Superior temporal gyrus (tissue), 1 donor: ENCODE results near the gene SIRT3.

Experiments used
- DNase-seq: peaks from one replicate; pipeline ENCODE4 v3.0.0-alpha.2; 2016; ENCODE audit errors: extremely low spot score

SIRT3 gene

DNA sequence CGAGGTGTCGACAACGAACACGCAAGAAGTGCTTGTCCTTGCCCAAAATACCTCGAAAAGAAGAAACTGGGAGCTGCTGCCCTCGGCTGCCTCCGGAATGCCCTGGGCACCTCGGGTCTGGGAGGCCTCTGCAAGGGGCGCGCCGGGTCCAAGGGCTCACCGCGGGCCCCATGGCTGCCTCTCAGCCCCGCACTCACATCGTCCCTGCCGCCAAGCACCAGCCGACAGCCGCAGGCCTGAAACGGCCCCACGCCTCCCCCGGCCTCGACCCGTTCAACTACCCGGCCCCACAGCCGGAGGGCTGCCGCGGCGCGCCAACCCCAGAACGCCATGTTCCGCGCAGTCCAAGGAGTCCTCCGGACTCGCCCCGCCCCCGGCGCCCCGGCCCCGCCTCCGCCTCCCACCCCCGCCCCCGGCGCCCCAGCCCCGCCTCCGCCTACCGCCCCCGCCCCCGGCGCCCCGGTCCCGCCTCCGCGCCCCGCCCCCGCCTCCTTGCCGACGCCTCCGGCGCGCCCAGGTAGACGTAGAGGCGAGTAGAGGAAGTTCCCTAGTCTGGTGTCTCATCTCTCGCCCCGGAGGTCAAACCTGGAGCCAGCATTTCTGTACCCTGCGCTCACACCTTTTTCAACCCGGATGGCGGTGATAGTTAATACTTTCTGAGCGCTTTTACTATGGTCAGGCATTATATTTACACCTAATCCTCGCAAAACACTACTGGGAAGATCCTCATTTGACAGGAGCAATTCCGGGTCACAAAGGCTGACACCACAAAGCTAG, at the start of gene SIRT3:
Gene SIRT3 (minus strand): TSS at position 346 of the 777 bp plus-strand sequence. CDS start 14 bp downstream, at position 332.
- DNase-seq = peak; percentile 45

DNA sequence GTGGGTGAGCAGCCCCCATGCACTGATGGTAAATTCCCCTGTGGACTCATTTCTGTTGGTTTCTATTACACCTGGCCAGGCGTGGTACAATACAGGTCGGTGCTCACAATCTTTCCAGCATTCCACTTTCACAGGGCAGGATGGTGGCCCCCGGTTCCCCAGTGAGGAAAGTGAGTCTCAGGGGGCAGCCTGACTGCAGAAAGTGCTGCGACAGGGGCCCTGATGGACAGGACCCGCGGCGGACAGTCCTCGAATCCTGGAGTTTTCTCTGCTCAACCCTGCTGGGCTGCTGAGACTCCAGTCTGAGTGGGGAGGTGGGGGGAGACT, 49.7 kb upstream of the SIRT3 start:
- DNase-seq = no peak

DNA sequence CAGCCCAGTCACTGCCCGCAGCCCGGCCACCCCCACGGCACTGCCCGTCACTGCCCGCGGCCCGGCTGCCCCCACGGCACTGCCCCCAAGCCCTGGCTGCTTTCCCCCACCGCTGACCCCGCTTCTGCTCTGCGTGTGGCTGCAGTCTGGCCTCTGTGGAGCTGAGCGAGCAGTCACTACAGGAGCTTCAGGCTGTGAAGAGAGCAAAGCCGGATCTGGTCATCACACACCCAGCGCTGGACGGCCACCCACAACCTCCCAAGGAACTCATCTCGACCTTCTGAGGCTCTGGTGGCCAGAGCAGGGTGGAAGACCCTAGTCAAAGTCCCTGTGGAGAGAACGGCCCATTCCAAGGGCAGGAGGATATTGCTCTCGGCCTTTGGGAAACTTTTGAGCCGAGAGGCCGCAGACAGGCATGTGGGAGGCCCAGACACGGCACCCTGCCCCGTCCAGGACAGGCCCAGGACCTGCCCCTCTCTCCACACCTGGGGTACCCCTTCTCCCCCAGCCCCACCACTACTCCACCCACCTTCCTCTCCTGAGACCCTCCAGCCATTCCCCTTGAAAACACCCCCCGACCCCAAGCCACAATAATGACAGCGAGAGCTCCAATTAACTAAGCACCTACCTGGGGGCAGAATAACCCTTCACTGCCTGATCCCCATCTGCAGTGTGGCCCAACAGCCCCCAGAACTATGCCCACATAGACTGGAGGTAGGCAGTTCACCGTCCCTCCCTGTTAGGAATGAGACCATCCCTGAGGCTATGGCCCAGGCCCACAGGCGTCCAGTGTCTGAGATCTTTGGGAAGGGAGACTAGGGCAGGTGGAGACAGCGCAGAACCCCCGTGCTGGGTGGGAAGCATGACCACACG, 49.1 kb upstream of the SIRT3 start:
- DNase-seq = no peak

DNA sequence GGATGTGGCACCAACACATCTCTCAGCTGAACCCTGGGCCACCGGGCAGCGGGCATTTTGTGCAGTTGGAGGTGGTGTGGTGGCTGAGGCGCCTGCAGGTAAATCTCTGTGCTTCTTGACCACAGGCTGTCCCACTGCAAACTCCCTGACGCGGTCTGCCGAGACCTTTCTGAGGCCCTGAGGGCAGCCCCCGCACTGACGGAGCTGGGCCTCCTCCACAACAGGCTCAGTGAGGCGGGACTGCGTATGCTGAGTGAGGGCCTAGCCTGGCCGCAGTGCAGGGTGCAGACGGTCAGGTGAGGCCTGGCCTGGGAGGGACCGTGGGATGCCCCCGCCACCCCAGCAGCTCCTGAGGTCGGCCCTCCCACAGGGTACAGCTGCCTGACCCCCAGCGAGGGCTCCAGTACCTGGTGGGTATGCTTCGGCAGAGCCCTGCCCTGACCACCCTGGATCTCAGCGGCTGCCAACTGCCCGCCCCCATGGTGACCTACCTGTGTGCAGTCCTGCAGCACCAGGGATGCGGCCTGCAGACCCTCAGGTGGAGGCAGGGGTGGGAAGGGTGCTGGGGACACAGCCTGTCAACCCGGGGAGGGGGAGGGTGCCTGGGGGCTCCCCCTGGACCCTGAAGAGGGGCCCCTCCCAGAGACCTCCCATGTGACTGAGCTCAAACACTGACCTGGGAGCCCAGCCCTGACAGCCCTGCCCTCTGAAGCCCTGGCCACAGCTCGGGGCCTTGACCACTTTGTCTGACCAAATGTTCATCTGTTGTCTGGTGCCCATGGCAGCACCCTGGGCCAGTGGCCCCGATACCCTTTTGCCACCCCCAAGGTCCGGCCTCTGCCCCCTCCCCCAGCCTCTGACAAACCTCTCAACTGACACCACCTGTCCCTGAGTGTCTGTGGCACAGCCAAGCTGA, 48.2 kb upstream of the SIRT3 start:
- DNase-seq = no peak

DNA sequence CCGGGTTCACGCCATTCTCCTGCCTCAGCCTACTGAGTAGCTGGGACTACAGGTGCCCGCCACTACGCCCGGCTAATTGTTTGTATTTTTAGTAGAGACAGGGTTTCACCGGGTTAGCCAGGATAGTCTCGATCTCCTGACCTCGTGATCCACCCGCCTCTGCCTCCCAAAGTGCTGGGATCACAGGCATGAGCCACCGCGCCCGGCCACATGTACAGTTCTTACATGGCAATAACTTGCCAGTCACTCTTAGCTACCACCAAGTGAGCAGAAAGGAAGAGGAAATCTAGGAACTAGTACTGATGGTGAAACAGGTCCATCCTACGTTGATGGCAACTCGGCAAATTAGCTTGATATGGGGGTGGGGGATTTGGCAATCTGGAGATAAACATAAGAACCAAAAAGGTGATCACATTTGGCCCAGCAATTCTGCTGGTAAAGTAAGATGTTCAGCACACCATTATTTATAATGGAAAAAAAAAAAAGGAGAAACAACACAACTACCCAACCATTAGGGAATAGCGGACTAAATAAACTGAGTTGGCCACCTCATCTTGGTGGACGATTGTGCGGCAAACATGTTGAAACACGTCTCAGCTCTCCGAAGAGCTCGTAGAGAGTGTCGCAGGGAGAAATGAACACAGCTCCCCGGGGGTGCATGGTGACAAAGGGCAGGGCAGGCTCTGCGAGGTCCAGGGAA, 47.4 kb upstream of the SIRT3 start:
- DNase-seq = no peak

DNA sequence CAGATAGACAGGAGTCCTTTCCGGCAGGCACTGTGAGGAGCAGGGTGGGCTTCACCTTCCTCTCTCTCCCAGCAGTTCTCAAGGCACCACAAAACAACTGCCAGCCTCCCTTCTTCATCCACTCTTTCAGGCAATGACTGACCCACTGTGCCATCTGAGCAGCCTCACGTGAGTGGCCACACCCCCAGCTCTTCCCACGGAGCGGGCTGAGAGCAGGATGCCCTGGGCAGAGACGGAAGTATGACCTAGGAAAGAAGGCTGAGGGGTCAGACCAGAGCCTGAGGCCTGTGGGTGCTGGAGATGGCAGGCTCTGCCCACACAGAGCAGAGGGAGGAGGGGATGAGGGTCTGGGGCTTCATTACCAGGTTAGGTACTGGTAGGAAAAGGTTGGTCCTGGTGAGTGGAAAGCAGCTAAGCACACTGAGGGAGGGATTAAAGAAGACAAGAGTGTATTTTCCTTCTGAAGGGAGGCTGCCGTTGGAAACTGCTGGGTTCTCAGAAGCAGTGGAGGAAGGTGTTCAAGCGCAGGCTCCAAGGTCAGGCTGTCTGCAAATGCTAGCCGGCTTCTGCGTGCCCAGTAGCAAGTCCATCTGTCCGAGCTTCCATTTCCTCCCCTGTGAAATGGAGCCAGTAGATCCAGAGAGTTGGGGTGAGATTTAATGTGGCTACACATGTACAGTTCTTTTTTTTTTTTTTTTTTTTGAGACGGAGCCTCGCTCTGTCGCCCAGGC, 46.7 kb upstream of the SIRT3 start:
- DNase-seq = no peak

DNA sequence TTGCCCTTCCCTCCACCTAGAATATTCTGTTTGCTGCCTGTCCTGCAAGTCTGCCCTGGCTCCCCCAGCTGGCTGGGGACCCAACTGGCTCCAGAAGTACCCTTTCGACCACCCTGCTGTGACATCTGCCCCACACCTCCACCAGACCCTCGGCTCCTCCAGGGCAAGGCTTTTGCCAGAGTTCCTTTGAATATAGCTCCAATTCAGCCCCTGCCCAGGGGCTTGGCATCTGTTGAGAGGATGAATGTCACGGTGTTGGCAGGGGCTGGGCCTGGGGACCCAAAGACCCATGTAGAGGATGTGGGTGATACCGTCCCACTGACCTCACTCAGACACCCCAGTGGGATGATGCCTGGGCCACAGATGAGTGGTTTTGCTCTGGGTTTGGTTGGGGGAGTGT, 46.0 kb upstream of the SIRT3 start:
- DNase-seq = no peak

DNA sequence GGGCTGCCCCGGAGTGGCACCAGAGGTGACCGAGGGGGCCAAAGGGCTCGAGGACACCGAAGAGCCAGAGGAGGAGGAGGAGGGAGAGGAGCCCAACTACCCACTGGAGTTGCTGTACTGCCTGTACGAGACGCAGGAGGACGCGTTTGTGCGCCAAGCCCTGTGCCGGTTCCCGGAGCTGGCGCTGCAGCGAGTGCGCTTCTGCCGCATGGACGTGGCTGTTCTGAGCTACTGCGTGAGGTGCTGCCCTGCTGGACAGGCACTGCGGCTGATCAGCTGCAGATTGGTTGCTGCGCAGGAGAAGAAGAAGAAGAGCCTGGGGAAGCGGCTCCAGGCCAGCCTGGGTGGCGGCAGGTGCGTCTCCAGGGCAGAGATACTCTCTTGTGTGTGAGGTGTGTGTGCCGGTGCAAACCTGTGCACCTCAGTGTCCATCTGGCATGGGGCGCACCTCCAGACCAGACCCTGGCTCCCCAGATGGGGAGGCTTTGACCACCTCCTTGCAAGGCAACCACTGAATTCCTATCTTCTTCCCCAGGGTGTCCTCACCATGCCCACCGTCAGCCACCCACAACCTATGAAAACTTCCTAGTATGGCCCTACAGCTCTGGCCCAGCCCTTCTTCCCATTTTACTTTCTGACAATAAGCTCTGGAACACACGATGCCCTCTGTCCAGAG, 45.5 kb upstream of the SIRT3 start:
- no peak for DNase-seq

DNA sequence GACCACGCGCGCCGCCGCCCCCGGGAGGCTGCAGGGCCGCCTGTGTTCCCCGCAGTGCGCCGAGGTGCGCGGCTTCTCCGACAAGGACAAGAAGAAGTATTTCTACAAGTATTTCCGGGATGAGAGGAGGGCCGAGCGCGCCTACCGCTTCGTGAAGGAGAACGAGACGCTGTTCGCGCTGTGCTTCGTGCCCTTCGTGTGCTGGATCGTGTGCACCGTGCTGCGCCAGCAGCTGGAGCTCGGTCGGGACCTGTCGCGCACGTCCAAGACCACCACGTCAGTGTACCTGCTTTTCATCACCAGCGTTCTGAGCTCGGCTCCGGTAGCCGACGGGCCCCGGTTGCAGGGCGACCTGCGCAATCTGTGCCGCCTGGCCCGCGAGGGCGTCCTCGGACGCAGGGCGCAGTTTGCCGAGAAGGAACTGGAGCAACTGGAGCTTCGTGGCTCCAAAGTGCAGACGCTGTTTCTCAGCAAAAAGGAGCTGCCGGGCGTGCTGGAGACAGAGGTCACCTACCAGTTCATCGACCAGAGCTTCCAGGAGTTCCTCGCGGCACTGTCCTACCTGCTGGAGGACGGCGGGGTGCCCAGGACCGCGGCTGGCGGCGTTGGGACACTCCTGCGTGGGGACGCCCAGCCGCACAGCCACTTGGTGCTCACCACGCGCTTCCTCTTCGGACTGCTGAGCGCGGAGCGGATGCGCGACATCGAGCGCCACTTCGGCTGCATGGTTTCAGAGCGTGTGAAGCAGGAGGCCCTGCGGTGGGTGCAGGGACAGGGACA, 44.8 kb upstream of the SIRT3 start:
- DNase-seq = no peak

DNA sequence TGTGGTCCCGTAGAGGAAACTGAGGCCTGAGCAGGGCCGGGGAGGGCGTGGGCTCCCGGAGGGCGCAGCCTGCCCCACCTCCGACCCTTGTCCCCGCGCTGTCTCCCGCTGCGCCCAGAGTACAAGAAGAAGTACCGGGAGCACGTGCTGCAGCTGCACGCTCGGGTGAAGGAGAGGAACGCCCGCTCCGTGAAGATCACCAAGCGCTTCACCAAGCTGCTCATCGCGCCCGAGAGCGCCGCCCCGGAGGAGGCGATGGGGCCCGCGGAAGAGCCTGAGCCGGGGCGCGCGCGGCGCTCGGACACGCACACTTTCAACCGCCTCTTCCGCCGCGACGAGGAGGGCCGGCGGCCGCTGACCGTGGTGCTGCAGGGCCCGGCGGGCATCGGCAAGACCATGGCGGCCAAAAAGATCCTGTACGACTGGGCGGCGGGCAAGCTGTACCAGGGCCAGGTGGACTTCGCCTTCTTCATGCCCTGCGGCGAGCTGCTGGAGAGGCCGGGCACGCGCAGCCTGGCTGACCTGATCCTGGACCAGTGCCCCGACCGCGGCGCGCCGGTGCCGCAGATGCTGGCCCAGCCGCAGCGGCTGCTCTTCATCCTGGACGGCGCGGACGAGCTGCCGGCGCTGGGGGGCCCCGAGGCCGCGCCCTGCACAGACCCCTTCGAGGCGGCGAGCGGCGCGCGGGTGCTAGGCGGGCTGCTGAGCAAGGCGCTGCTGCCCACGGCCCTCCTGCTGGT, 44.0 kb upstream of the SIRT3 start:
- DNase-seq = no peak

DNA sequence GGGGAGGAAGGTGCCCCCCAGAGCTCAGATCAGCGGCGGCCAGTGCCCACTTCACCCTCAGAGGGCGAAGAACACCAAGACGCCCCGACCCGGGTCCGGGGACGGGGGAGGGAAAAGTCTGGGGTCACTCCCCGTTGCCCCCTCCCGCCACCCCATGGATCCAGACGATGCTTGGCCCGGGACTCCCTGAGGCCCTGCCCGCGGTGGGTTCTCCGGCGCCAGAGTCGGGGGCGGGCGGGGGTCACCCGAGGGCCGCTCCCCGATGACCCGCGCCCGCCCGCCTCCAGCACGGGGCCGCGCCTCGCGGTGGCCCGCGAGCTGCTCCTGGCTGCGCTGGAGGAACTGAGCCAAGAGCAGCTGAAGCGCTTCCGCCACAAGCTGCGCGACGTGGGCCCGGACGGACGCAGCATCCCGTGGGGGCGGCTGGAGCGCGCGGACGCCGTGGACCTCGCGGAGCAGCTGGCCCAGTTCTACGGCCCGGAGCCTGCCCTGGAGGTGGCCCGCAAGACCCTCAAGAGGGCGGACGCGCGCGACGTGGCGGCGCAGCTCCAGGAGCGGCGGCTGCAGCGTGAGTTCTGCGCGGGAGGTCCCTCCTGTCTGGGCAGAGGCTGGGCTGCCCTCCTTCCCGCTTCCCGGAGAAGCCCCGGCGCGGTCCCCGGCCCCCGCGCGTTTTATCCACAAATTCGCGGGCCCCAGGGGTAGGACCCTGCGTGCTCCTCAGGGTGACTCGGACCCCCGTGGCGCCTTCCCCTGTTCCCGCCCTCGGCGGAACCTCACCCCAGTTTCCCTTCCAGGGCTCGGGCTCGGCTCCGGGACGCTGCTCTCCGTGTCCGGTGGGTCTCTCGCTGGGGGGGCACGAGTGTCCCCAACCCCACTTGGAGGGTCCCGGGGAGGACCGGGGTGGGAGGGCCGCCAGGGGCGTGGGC, 43.2 kb upstream of the SIRT3 start:
- DNase-seq = no peak

DNA sequence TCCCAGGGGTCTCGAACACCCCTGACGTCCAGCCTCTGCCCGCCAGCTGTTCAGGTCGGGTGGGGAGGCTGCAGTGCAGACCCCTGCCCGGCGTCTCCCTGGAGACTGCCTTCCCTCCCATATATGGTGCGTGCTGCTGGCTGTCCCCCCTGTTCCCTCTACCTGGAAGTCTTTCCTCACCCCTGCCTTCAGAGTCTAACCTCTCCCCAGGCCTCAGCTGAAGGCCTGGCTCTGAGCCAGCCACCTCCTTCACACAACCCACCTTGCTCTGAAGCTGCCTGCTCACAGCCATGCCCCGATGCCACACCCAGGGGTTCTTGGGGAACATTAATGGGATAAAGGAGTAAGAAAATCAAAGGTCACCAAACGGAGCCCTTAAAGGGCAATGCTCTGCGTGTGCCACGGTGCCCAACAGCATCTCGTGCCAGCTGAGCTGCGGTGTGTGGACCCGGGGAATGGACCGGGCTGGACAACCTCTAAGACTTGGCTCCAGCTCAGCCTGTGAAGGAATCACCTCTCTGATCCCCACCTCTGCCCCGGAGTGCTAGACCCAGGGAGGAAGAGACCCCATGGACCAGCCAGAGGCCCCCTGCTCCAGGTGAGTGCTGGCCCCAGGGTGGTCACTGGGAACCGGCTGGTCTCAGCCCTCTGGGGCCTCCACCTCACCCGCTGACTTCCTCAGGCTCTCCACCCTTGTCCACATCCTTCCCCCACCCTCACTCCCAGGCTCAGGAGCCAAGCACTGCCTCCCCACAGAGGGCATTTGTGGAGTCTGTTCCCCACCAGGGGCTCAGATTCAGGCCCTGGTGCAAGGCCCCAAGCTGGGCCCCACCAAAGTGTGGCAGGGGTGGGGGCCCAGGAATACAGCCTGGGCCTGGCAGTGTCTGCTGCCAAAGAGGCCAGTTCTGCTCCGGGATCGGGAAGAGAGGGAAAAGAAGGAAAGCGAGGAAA, 42.1 kb upstream of the SIRT3 start, which contains the start of gene NLRP6:
Gene NLRP6 (plus strand): TSS at position 407 of the 951 bp plus-strand sequence. CDS start 163 bp downstream, at position 570.
- no peak for DNase-seq

DNA sequence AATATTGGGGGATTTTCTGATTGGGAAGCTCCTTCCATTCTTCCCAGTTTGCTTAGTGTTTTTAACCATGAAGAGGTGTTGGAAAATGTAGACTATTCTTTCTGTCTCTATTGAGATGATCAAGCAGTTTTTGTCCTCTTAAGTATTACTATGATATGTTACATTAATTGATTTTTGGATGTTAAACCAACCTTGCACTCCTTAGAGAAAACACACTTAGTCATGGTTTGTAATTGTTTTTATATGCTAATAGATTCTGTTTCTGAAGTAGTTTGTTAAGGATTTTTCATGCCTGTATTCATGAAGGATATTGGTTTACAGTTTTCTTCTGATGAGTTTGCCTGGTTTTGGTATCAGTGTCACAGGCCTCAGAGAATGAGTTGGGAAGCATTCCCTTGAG, 40.1 kb upstream of the SIRT3 start:
- no peak for DNase-seq

DNA sequence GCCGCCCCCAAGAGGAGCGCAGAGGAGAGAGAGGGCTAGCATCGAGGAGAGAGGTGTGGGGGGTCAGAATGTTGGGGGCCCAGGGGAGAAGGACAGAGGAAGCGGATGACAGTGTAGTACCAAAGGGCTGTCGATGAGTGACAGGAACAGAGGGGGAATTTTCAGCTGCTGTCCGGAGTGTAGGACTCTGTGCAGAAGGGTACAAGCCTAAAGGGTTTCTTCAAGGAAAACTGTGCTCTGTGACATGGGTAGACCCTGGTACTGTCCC, 36.7 kb upstream of the SIRT3 start:
- no peak for DNase-seq

DNA sequence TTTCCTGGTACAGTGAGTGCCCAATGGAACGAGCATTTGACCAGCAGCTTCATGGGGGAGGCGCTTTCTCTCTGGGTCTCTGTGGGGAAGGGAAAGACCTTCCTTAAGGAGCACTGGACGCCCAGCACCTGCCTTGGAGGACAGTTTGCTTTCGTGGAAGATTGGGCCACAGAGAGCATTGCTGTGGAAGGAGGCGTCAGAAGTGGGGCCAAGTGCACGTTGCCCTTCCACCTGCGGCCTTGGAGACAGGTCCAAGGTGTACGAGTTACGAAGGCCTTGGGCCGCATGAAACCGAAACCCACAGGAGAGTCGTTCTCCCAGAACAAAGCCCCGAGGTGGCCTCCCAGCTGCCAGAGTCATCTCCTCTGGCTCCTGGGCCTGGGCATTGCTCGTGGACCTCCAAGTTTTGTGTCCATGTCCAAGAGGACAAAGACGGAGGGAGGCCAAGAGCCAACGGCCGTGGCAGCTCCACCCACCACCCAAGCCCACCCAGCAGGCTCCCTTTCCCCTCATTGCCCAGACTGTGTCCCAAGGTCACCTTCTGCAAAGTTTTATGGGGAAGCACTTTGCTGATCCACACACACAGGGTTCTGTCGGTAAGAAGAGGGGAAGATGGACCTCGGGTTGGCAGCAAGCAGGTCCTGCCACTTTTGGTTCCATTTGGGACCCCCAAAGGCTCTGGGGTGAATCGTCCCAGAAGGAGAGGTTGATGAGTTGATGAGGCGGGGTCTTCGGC, 36.2 kb upstream of the SIRT3 start:
- DNase-seq = no peak

DNA sequence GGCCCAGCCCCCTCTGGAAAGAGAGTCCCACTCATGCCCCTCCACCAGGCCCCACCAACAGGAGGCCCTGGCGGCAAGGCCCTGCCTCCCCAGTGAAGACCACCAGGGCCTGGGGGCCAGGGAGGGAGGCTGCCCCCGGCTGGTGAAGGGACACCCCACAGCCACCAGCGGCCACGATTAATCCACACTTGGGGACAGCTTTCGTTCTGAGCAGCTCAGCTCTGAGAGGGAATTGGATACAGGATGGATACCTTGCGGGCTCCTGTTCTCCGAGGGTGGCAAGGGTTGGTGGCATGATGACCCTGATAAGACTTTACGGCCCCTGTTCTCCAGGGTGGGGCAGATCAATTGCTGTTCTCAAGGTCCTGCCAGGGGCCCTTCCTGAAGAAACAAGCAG, 35.2 kb upstream of the SIRT3 start:
- no peak for DNase-seq
